Pancreas (tissue), 10 donors: ENCODE measurements around the gene TLR4. TPM values are rescaled to one million over a fixed set of nuclear protein-coding genes. Genes with fewer than 3 reads are reported as not detected.

Experiments
- ATAC-seq, 4 donors: fragments of 200-7000 bp; cut with Tn5 transposase; one replicate each; pipeline versions ENCODE4 v1.8.0 to v1.9.1; 2020; ENCODE audit warnings: mild to moderate bottlenecking in 4 of 4, moderate library complexity in 4 of 4
- DNase-seq, 6 donors: peaks; one replicate each; pipeline ENCODE4 v3.0.0-alpha.2; 2020
- FAIRE-seq: peaks from 2 replicates; lab custom pipeline; 2012; peaks lifted over from hg19 to GRCh38; lab: Jason Lieb, UNC
- H3K27ac ChIP-seq, 4 donors: fragments of 200-600 bp; sonication (generic); 1 replicate in 3 of 4; 2 replicates in 1 of 4; pipeline versions ENCODE4 v1.5.0 to v1.8.0; 2020
- H3K27me3 ChIP-seq, 4 donors: fragments of 200-600 bp; one replicate each; pipeline ENCODE4 v1.8.0; 2021
- H3K36me3 ChIP-seq, 3 donors: fragments of 200-600 bp; sonication (generic) in 1 of 3; one replicate each; pipeline versions ENCODE4 v1.5.0 to v1.8.0; 2020 to 2021
- H3K4me1 ChIP-seq, 3 donors: fragments of 200-600 bp; one replicate each; pipeline ENCODE4 v1.8.0; 2021
- H3K4me3 ChIP-seq, 4 donors: fragments of 200-600 bp; sonication (generic) in 2 of 4; one replicate each; pipeline versions ENCODE4 v1.5.0 to v1.8.0; 2020 to 2021
- H3K9me3 ChIP-seq, 4 donors: fragments of 200-600 bp; one replicate each; pipeline ENCODE4 v1.8.0; 2021
- CTCF ChIP-seq, 4 donors: fragments of 200-600 bp; sonication (generic) in 3 of 4; IDR thresholded peaks; one replicate each; pipeline versions ENCODE4 v1.5.0 to v1.8.0; 2021; ENCODE audit warnings: antibody characterized with exemption in 4 of 4
- WGBS, 2 donors: extraction: QIAGEN DNeasy Blood & Tissue Kit; methylation state at CpG; one replicate each; pipeline ENCODE4 v1.1.7; 2013; 5-methylcytosine and 5-hydroxymethylcytosine counted together
- intact Hi-C, 3 donors: fragments of 100-400 bp; cut with DNase I; formaldehyde crosslinking; loops; one replicate each; pipeline versions ENCODE4 v1.11.1 to v1.14.2; 2022
- polyA plus RNA-seq, 2 donors: library from polyadenylated mRNA; stranded (reverse); fragments of 200-250 nt; gene quantifications; one replicate each; pipeline ENCODE4 v1.2.3, GENCODE V29; 2013
- total RNA-seq, 6 donors: library from RNA; stranded (reverse); fragmentation: NEBNext Ultra II Directional in 4 of 6; extraction: Animal tissue kit (Norgen Biotek cat#: 25700) in 4 of 6; gene quantifications; one replicate each; pipeline versions ENCODE4 v1.2.1 to v1.2.4, GENCODE V29; 2021 to 2023
- donor health status: healthy with polysubstance abuse.
- donor health status: DM: no; HTN: no; CAD: no; lungs with moderate emphysema.
- donor health status: DM: no; HTN: no; CAD: no.
- donor health status: control.
- donor health status: control.
- donor health status: Bipolar disorder and iron deficiency.
- donor health status: DM: yes; HTN: yes; CAD: no.
- donor health status: DM: no; HTN: no; CAD: no.
- donor health status: DM: no; HTN: no; CAD: no.
- donor health status: DM: yes; HTN: yes; CAD: no.

Gene TLR4
- total and polyA plus RNA-seq, 8 donors, result 0.68 to 9.1 (median 1.3) TPM

GRCh38 chr9:117732494-117732893, 28.3 kb downstream of the TLR4 start:
- no peak overlapping the region for H3K4me3 ChIP-seq
- FAIRE-seq (no peak), ATAC-seq (no peak), DNase-seq (no peak)
- no peak overlapping the region for H3K27ac ChIP-seq
- no peaks in the 10 kb centered on the region for H3K9me3 ChIP-seq
- no peaks in the 10 kb centered on the region for H3K27me3 ChIP-seq
- no peaks in the 10 kb centered on the region for H3K36me3 ChIP-seq
- H3K4me1 ChIP-seq, result no peaks in the 10 kb centered on the region
- WGBS, 2 donors, result 30 to 39% methylated on average over 6 of the region's 6 CpGs
- TF ChIP-seq CTCF (IDR thresholded peaks at IDR 0.05), result no peak
- intact Hi-C loops, result no loop called here

GRCh38 chr9:117733465-117733864, 29.3 kb downstream of the TLR4 start:
- intact Hi-C loops, result no loop called here
- no peak for ATAC-seq
- H3K9me3 ChIP-seq, result no peaks in the 10 kb centered on the region
- H3K4me1 ChIP-seq, result no peaks in the 10 kb centered on the region
- no peak for FAIRE-seq
- no peak for TF ChIP-seq CTCF (IDR thresholded peaks at IDR 0.05)
- H3K36me3 ChIP-seq, result no peaks in the 10 kb centered on the region
- 57 to 64% methylated on average over 1 of the region's 1 CpG for WGBS, 2 donors
- no peak overlapping the region for H3K27ac ChIP-seq
- H3K4me3 ChIP-seq, result no peak overlapping the region
- H3K27me3 ChIP-seq, result no peaks in the 10 kb centered on the region
- no peak for DNase-seq

GRCh38 chr9:117734082-117734481, 29.9 kb downstream of the TLR4 start:
- Histone ChIP-seq H3K4me3 (no peak overlapping the region), H3K27me3 (no peaks in the 10 kb centered on the region), H3K4me1 (no peaks in the 10 kb centered on the region), H3K36me3 (no peaks in the 10 kb centered on the region), H3K9me3 (no peaks in the 10 kb centered on the region), H3K27ac (no peak overlapping the region)
- TF ChIP-seq CTCF (IDR thresholded peaks at IDR 0.05), result no peak
- intact Hi-C loops, result no loop called here
- DNase-seq, result no peak
- no peak for ATAC-seq
- WGBS, 2 donors, result 77 to 81% methylated on average over 3 of the region's 3 CpGs
- no peak for FAIRE-seq

GRCh38 chr9:117734523-117735314, 30.5 kb downstream of the TLR4 start:
- H3K4me3 ChIP-seq, result no peak overlapping the region
- H3K9me3 ChIP-seq, result no peaks in the 10 kb centered on the region
- intact Hi-C loops, result no loop called here
- no peaks in the 10 kb centered on the region for H3K4me1 ChIP-seq
- no peak overlapping the region for H3K27ac ChIP-seq
- 51 to 55% methylated on average over 2 of the region's 2 CpGs for WGBS, 2 donors
- ATAC-seq, result no peak
- no peaks in the 10 kb centered on the region for H3K27me3 ChIP-seq
- no peak for FAIRE-seq
- H3K36me3 ChIP-seq, result no peaks in the 10 kb centered on the region
- no peak for DNase-seq
- TF ChIP-seq CTCF (IDR thresholded peaks at IDR 0.05), result no peak

GRCh38 chr9:117737721-117738226, 33.6 kb downstream of the TLR4 start:
- FAIRE-seq, result no peak
- intact Hi-C loops, result no loop called here
- 42 to 57% methylated on average over 7 of the region's 7 CpGs for WGBS, 2 donors

More at GRCh38 chr9:117737721-117738226, 33.6 kb downstream of the TLR4 start:
- H3K36me3 ChIP-seq, result no peaks in the 10 kb centered on the region
- H3K9me3 ChIP-seq, result no peaks in the 10 kb centered on the region
- no peaks in the 10 kb centered on the region for H3K4me1 ChIP-seq
- TF ChIP-seq CTCF (IDR thresholded peaks at IDR 0.05), result no peak
- H3K27ac ChIP-seq, result no peak overlapping the region
- no peak overlapping the region for H3K4me3 ChIP-seq
- no peaks in the 10 kb centered on the region for H3K27me3 ChIP-seq
- ATAC-seq (no peak), DNase-seq (no peak)
